H1 (cell line): Measurements from ENCODE around the gene OLFML2A. TPM values are rescaled to one million over a fixed set of nuclear protein-coding genes. Genes with fewer than 3 reads are reported as not detected.

Source experiments
- CTCF ChIA-PET: fragments of 300-600 bp; sonication (Branson Sonifier 250); formaldehyde crosslinking; loops from one replicate; lab custom pipeline; 2021; ENCODE audit not compliant: partially characterized antibody; lab: Charles Lee
- POLR2A ChIA-PET: fragments of 300-600 bp; sonication (Branson Sonifier 250); formaldehyde crosslinking; loops from one replicate; lab custom pipeline; 2021; ENCODE audit warnings: inconsistent platforms; ENCODE audit not compliant: partially characterized antibody; lab: Charles Lee
- DNase-seq, 2 experiments: peaks; one replicate each; pipeline versions ENCODE4 v3.0.0 to v3.0.0-alpha.2; 2010 to 2022; ENCODE audit warnings: low spot score in 2 of 2, low read depth in 1 of 2, mixed read lengths in 1 of 2
- FAIRE-seq: peaks from 2 replicates; lab custom pipeline; 2011; peaks lifted over from hg19 to GRCh38; lab: Jason Lieb, UNC
- H2AFZ ChIP-seq: 2 replicates; pipeline ENCODE4 v1.8.1; 2012; ENCODE audit warnings: low read length, inconsistent platforms
- H2AK5ac ChIP-seq: 2 replicates; pipeline ENCODE4 v1.6.1; 2013; ENCODE audit warnings: low read depth, low read length
- H2BK120ac ChIP-seq: replicated peaks from 2 replicates; pipeline ENCODE3; 2013; ENCODE audit warnings: low read depth, low read length, inconsistent platforms
- H2BK12ac ChIP-seq: 2 replicates; pipeline ENCODE4 v1.6.1; 2013; ENCODE audit warnings: low read depth, low read length
- H2BK15ac ChIP-seq: 2 replicates; pipeline ENCODE4 v1.6.1; 2013; ENCODE audit warnings: low read length
- H2BK20ac ChIP-seq: 2 replicates; pipeline ENCODE4 v1.6.1; 2013; ENCODE audit warnings: low read length
- H2BK5ac ChIP-seq: 2 replicates; pipeline ENCODE4 v1.6.1; 2013; ENCODE audit warnings: low read depth, low read length
- H3K14ac ChIP-seq: 2 replicates; pipeline ENCODE4 v1.6.1; 2013; ENCODE audit warnings: inconsistent platforms; ENCODE audit not compliant: insufficient read length
- H3K18ac ChIP-seq: 2 replicates; pipeline ENCODE4 v1.6.1; 2013; ENCODE audit warnings: low read length; ENCODE audit errors: extremely low read depth
- H3K23ac ChIP-seq: 2 replicates; pipeline ENCODE4 v1.6.1; 2013; ENCODE audit warnings: inconsistent platforms; ENCODE audit not compliant: insufficient read length
- H3K23me2 ChIP-seq: 2 replicates; pipeline ENCODE4 v1.6.1; 2013; ENCODE audit warnings: low read depth, low read length
- H3K27ac ChIP-seq: 2 replicates; pipeline ENCODE4 v1.6.1; 2011; ENCODE audit warnings: low read depth, low read length, inconsistent platforms
- H3K27me3 ChIP-seq, 4 experiments: replicated peaks in 1 of 4; 1 replicate in 1 of 4; 2 replicates in 3 of 4; pipeline versions ENCODE4 v1.6.1 to v1.8.1; 2011 to 2013; ENCODE audit warnings: low read length in 3 of 4, mild to moderate bottlenecking in 3 of 4, inconsistent platforms in 2 of 4, mixed read lengths in 2 of 4, moderate library complexity in 1 of 4; ENCODE audit not compliant: control insufficient read depth in 3 of 4, insufficient read depth in 3 of 4; ENCODE audit errors: extremely low read depth in 1 of 4
- H3K36me3 ChIP-seq, 4 experiments: 2 replicates each; pipeline versions ENCODE4 v1.6.1 to v1.8.1; 2011 to 2013; ENCODE audit warnings: mild to moderate bottlenecking in 4 of 4, low read length in 3 of 4, moderate library complexity in 2 of 4, control low read depth in 1 of 4, inconsistent platforms in 1 of 4; ENCODE audit not compliant: insufficient read depth in 4 of 4, control insufficient read depth in 2 of 4
- H3K4ac ChIP-seq: replicated peaks from 2 replicates; pipeline ENCODE3; 2013; ENCODE audit warnings: low read length, low read depth, mixed read lengths, inconsistent platforms; ENCODE audit not compliant: insufficient read length
- H3K4me1 ChIP-seq, 4 experiments: replicated peaks in 1 of 4; 1 replicate in 1 of 4; 2 replicates in 3 of 4; pipeline versions ENCODE4 v1.6.1 to v1.8.1; 2011 to 2013; ENCODE audit warnings: low read length in 3 of 4, inconsistent platforms in 2 of 4, mixed read lengths in 1 of 4; ENCODE audit not compliant: insufficient read depth in 4 of 4, control insufficient read depth in 3 of 4
- H3K4me2 ChIP-seq, 2 experiments: 2 replicates each; pipeline versions ENCODE4 v1.6.1 to v1.8.1; 2011 to 2013; ENCODE audit warnings: low read depth in 2 of 2, low read length in 2 of 2, control low read depth in 1 of 2, inconsistent platforms in 1 of 2, mild to moderate bottlenecking in 1 of 2; ENCODE audit not compliant: insufficient read depth in 1 of 2
- H3K4me3 ChIP-seq, 4 experiments: fragments of 200-600, 300-600 bp in 1 of 4; sonication (generic), shearing (Covaris generic), sonication (Bioruptor Twin) in 1 of 4; 2 replicates each; pipeline versions ENCODE4 v1.5.1 to v1.8.1; 2011 to 2016; ENCODE audit warnings: low read length in 4 of 4, low read depth in 3 of 4, control low read depth in 2 of 4, inconsistent platforms in 2 of 4, mild to moderate bottlenecking in 2 of 4, mixed read lengths in 1 of 4, moderate library complexity in 1 of 4; ENCODE audit not compliant: insufficient read depth in 2 of 4; ENCODE audit errors: extremely low read depth in 1 of 4
- H3K56ac ChIP-seq: replicated peaks from 2 replicates; pipeline ENCODE3; 2013; ENCODE audit warnings: low read depth, mild to moderate bottlenecking, mixed read lengths, low read length, inconsistent platforms; ENCODE audit not compliant: insufficient read length
- H3K79me1 ChIP-seq: 2 replicates; pipeline ENCODE4 v1.6.1; 2013; ENCODE audit warnings: low read depth, low read length, control low read depth
- H3K79me2 ChIP-seq, 2 experiments: 2 replicates each; pipeline versions ENCODE4 v1.6.1 to v1.8.1; 2012 to 2013; ENCODE audit warnings: low read length in 2 of 2, mild to moderate bottlenecking in 2 of 2, inconsistent platforms in 1 of 2; ENCODE audit not compliant: insufficient read depth in 2 of 2, control insufficient read depth in 1 of 2
- H3K9ac ChIP-seq, 4 experiments: replicated peaks in 1 of 4; 1 replicate in 1 of 4; 2 replicates in 3 of 4; pipeline versions ENCODE4 v1.6.1 to v1.8.1; 2011 to 2013; ENCODE audit warnings: low read depth in 3 of 4, low read length in 3 of 4, control low read depth in 2 of 4, mild to moderate bottlenecking in 2 of 4, moderate library complexity in 2 of 4, inconsistent platforms in 1 of 4; ENCODE audit errors: extremely low read depth in 1 of 4
- H3K9me3 ChIP-seq, 2 experiments: 2 replicates each; pipeline versions ENCODE4 v1.6.1 to v1.8.1; 2012 to 2013; ENCODE audit warnings: mild to moderate bottlenecking in 2 of 2, moderate library complexity in 2 of 2, control low read depth in 1 of 2, inconsistent platforms in 1 of 2, low read depth in 1 of 2, low read length in 1 of 2, mixed read lengths in 1 of 2; ENCODE audit not compliant: insufficient read depth in 2 of 2
- H4K20me1 ChIP-seq, 2 experiments: replicated peaks in 1 of 2; 2 replicates each; pipeline versions ENCODE3 to v1.8.1; 2011 to 2013; ENCODE audit warnings: inconsistent platforms in 2 of 2, low read length in 2 of 2, mild to moderate bottlenecking in 1 of 2; ENCODE audit not compliant: insufficient read depth in 2 of 2, control insufficient read depth in 1 of 2
- H4K5ac ChIP-seq: 2 replicates; pipeline ENCODE4 v1.6.1; 2013; ENCODE audit warnings: low read length, low read depth, mixed read lengths, inconsistent platforms; ENCODE audit not compliant: insufficient read length
- H4K8ac ChIP-seq: 2 replicates; pipeline ENCODE4 v1.8.0; 2013; ENCODE audit warnings: mild to moderate bottlenecking, moderate library complexity, low read length, inconsistent platforms; ENCODE audit not compliant: insufficient read depth; ENCODE audit errors: extremely low read depth
- H4K91ac ChIP-seq: replicated peaks from 2 replicates; pipeline ENCODE3; 2013; ENCODE audit warnings: low read length, mixed read lengths, inconsistent platforms; ENCODE audit not compliant: insufficient read length
- BRCA1 ChIP-seq: IDR thresholded peaks from 2 replicates; pipeline ENCODE4 v1.6.1; 2012; ENCODE audit warnings: low read depth, low read length, improper control_type of control experiment
- CREB1 ChIP-seq: IDR thresholded peaks from 2 replicates; pipeline ENCODE4 v1.6.1; 2012; ENCODE audit warnings: inconsistent platforms
- EZH2 ChIP-seq: fragments of 200-600 bp; sonication (generic); IDR thresholded peaks from 2 replicates; pipeline ENCODE4 v1.7.1; 2012; ENCODE audit warnings: low read depth, mild to moderate bottlenecking, moderate library complexity, low read length, inconsistent platforms; ENCODE audit not compliant: severe bottlenecking
- POLR2A ChIP-seq, 2 experiments: IDR thresholded peaks; 1 replicate in 1 of 2; 2 replicates in 1 of 2; pipeline ENCODE4 v1.6.1; 2011; ENCODE audit warnings: low read depth in 2 of 2, low read length in 2 of 2, mild to moderate bottlenecking in 2 of 2; ENCODE audit errors: control extremely low read depth in 1 of 2
- RBBP5 ChIP-seq: IDR thresholded peaks from 2 replicates; pipeline ENCODE4 v1.7.1; 2012; ENCODE audit warnings: low read depth, mild to moderate bottlenecking, inconsistent platforms, low read length, moderate library complexity, borderline replicate concordance
- SIX5 ChIP-seq: IDR thresholded peaks from 2 replicates; pipeline ENCODE4 v1.6.1; 2011; ENCODE audit warnings: mild to moderate bottlenecking, low read depth, low read length
- SP2 ChIP-seq: IDR thresholded peaks from 2 replicates; pipeline ENCODE4 v1.6.1; 2012; ENCODE audit warnings: mild to moderate bottlenecking, low read length, inconsistent platforms
- SUZ12 ChIP-seq: fragments of 200-600 bp; sonication (generic); IDR thresholded peaks from 2 replicates; pipeline ENCODE4 v1.6.1; 2012; ENCODE audit warnings: mild to moderate bottlenecking, inconsistent platforms, low read length, moderate library complexity, mixed read lengths
- WGBS, 2 experiments: shearing (Covaris generic) in 1 of 2; methylation state at CpG; one replicate each; pipeline versions ENCODE4 v1.1.6 to v1.1.7; 2013 to 2015; ENCODE audit warnings: low lambda C conversion rate in 2 of 2, mixed read lengths in 2 of 2, inconsistent platforms in 1 of 2, low coverage in 1 of 2, missing lambda C conversion rate in 1 of 2; ENCODE audit not compliant: insufficient replicate concordance in 2 of 2, insufficient coverage in 1 of 2, insufficient read length in 1 of 2; ENCODE audit errors: extremely low coverage in 1 of 2, missing lambda C conversion rate in 1 of 2; 5-methylcytosine and 5-hydroxymethylcytosine counted together
- polyA plus RNA-seq, 7 experiments: library from polyadenylated mRNA; depleted of rRNA in 3 of 7; stranded (reverse) in 5 of 7; unstranded in 2 of 7; fragments of >200 nt in 5 of 7; fragments of 200-250 nt in 2 of 7; gene quantifications; 1 replicate in 5 of 7; 2 replicates in 1 of 7; 4 replicates in 1 of 7; pipeline versions ENCODE4 v1.2.1 to v1.2.3, GENCODE V29; 2011 to 2013; ENCODE audit warnings: missing spikeins in 2 of 7, mixed read lengths in 2 of 7
- total RNA-seq: library from RNA; stranded (reverse); fragmentation: NEBNext Ultra II Directional; extraction: Animal tissue kit (Norgen Biotek cat#: 25700); gene quantifications from 2 replicates; pipeline ENCODE4 v1.2.1, GENCODE V29; 2021

OLFML2A gene
- total and polyA plus RNA-seq, 2 of the 8 experiments (the other 6 are each of a cell fraction or from before 2014, with no cell fraction given): 7.8 to 11.5 TPM

DNA sequence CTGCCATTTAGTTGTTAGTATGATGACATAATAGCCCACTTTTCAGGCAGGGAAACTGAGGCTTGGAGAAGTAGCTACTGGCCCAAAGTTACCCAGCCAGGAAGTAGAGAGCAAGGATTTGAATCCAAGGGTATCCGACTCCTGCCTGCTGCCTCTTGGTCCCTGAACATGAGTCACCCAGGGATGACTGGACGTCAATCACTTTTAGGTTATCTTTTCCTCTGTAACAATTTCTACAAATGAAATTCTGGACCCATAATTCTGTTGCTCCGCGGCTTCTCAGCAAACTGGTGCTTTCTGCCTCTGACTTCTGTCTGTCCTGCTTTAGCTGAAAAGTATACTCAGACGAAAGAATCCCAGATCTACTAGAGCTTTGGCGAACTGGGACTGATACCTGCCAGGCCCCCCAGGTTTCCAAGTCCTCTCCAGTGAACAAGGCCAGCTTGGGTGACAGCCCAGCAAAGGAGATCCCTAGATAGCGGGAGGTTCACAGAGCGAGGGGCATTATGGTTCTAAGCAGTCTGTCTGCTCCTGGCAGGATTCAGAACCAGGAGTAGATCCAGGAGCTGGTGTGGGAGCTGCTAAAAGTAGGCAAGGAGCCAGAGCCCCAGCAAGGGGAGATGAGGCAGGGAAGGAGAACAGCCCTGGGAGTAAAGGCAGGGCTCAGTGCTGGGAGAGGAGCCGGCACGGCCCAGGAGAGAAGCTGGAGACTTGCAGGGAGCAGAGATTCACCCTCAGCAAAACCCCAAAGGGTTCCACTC, 20.6 kb downstream of the OLFML2A start:
- Histone ChIP-seq H4K20me1 (no peaks in the 10 kb centered on the region), H3K9ac (no peak overlapping the region)

More for the DNA sequence above, 20.6 kb downstream of the OLFML2A start:
- H3K36me3 ChIP-seq: no peaks in the 10 kb centered on the region
- no peak for TF ChIP-seq SIX5
- TF ChIP-seq SP2: no peak
- no peak for TF ChIP-seq CREB1
- no peak for TF ChIP-seq POLR2A (IDR thresholded peaks at IDR 0.05; ENCODE audit: control extremely low read depth in 1 of 2, low read depth in 2 of 2, low read length in 2 of 2)
- no peak for TF ChIP-seq EZH2
- TF ChIP-seq SUZ12: no peak
- TF ChIP-seq BRCA1: no peak
- no peak for TF ChIP-seq RBBP5
- TF ChIP-seq, all 59 proteins: peak for 0
- Histone ChIP-seq H3K79me1 (no peaks in the 10 kb centered on the region), H3K4me2 (no peak overlapping the region), H2BK12ac (no peak overlapping the region), H2AFZ (no peak overlapping the region), H3K27me3 (no peaks in the 10 kb centered on the region), H3K9me3 (no peaks in the 10 kb centered on the region), H3K4ac (no peak overlapping the region), H4K8ac (no peak overlapping the region), H3K79me2 (no peaks in the 10 kb centered on the region), H3K4me3 (no peak overlapping the region), H3K23ac (no peak overlapping the region), H3K4me1 (peaks cover 0 to 12% (median 0%) of the 10 kb centered on the region in 4 experiments; a peak in 3 of 7 replicates), H2BK120ac (no peak overlapping the region), H3K23me2 (no peaks in the 10 kb centered on the region), H3K14ac (no peak overlapping the region), H2BK5ac (no peak overlapping the region), H2BK15ac (no peak overlapping the region), H2AK5ac (no peak overlapping the region), H4K91ac (no peak overlapping the region), H3K27ac (no peak overlapping the region), H2BK20ac (no peak overlapping the region; the same call in 1 of the 2 replicates), H3K18ac (no peak overlapping the region), H4K5ac (no peak overlapping the region), H3K56ac (no peak overlapping the region)
- CTCF ChIA-PET: interaction anchor here (0.9 to 65.2 kb wide), 7 partner anchors 11 to 52 kb away, joined by 3 to 1529 read pairs (median 25); partner anchors contain the start of genes ARPC5L, NR6A1, OLFML2A and RPL35
- POLR2A ChIA-PET: interaction anchor here (0.6 to 1.7 kb wide), 4 partner anchors 15 to 64 kb away, joined by 3 to 8 read pairs (median 4); partner anchors contain the start of gene RPL35
- FAIRE-seq: no peak
- 93% methylated on average over 10 of the region's 10 CpGs; no CpG with 5 or more reads in 1 of the 2 experiments for WGBS, 2 experiments
- DNase-seq: no peak
